Cardiac muscle cell (in vitro differentiated cells and primary cell): ENCODE measurements around the gene OR7D2. TPM values are rescaled to one million over a fixed set of nuclear protein-coding genes. Genes with fewer than 3 reads are reported as not detected.
"Not testable (repeated sequence)": the region's sequence is repeated elsewhere in the genome, so short reads cannot be mapped to it uniquely, and the experiment has no call there.

Experiments
- DNase-seq, 2 donors: peaks; one replicate each; pipeline versions ENCODE4 v3.0.0 to v3.0.0-alpha.2; 2010 to 2017; ENCODE audit warnings: low read depth in 1 of 2, low spot score in 1 of 2
- H3K27ac ChIP-seq: fragments of 200-600 bp; sonication (generic); 2 replicates; pipeline ENCODE4 v1.5.1; 2016
- H3K27me3 ChIP-seq: fragments of 200-600 bp; sonication (generic); 2 replicates; pipeline ENCODE4 v1.6.0; 2016; ENCODE audit warnings: control low read depth
- H3K36me3 ChIP-seq: fragments of 200-600 bp; sonication (generic); 2 replicates; pipeline ENCODE4 v1.5.1; 2016; ENCODE audit warnings: control low read depth
- H3K4me1 ChIP-seq: fragments of 200-600 bp; sonication (generic); 2 replicates; pipeline ENCODE4 v1.8.1; 2017; ENCODE audit warnings: low read depth, mild to moderate bottlenecking, mixed run types
- H3K4me3 ChIP-seq: fragments of 200-600 bp; sonication (generic); 2 replicates; pipeline ENCODE4 v1.5.1; 2016; ENCODE audit warnings: mild to moderate bottlenecking
- H3K9me3 ChIP-seq: fragments of 200-600 bp; sonication (generic); 2 replicates; pipeline ENCODE4 v1.5.1; 2017; ENCODE audit warnings: low read depth, mild to moderate bottlenecking, control low read depth
- CTCF ChIP-seq: IDR thresholded peaks from 2 replicates; pipeline ENCODE4 v1.5.1; 2012; ENCODE audit warnings: low read depth, mild to moderate bottlenecking, low read length
- polyA plus RNA-seq: library from polyadenylated mRNA; unstranded; fragments of >200 nt; fragmentation: Nextera tagmentation; extraction: Ambion mirVana; gene quantifications from 2 replicates; pipeline ENCODE4 v1.2.1, GENCODE V29; 2016
- total RNA-seq: library from RNA; depleted of rRNA; stranded (reverse); fragments of >200 nt; gene quantifications from 2 replicates; pipeline ENCODE4 v1.2.3, GENCODE V29; 2016

OR7D2 gene
- total and polyA plus RNA-seq, 2 experiments from 2014 or later: 0.15 TPM; not detected in 1

GRCh38 chr19:9171393-9171991, 7.3 kb upstream of the OR7D2 start:
- Histone ChIP-seq H3K4me3 (no peak overlapping the region), H3K4me1 (no peaks in the 10 kb centered on the region), H3K36me3 (no peaks in the 10 kb centered on the region), H3K27ac (no peak overlapping the region), H3K9me3 (no peaks in the 10 kb centered on the region), H3K27me3 (no peaks in the 10 kb centered on the region)
- no peak for TF ChIP-seq CTCF
- peak in 1 of 2 donors; percentile 9 for DNase-seq

- no peaks in the 10 kb centered on the region for H3K36me3 ChIP-seq
- H3K27ac ChIP-seq: no peak overlapping the region
- no peak for DNase-seq
- TF ChIP-seq CTCF: no peak
- H3K4me3 ChIP-seq: no peak overlapping the region
- H3K4me1 ChIP-seq: no peaks in the 10 kb centered on the region
- no peaks in the 10 kb centered on the region for H3K9me3 ChIP-seq
- H3K27me3 ChIP-seq: no peaks in the 10 kb centered on the region
Observed at GRCh38 chr19:9175326-9175725, 3.5 kb upstream of the OR7D2 start.

- no peaks in the 10 kb centered on the region for H3K36me3 ChIP-seq
- no peaks in the 10 kb centered on the region for H3K4me1 ChIP-seq
- no peak for DNase-seq
- H3K9me3 ChIP-seq: no peaks in the 10 kb centered on the region
- H3K4me3 ChIP-seq: no peak overlapping the region
- H3K27me3 ChIP-seq: no peaks in the 10 kb centered on the region
- H3K27ac ChIP-seq: no peak overlapping the region
- no peak for TF ChIP-seq CTCF
Observed at GRCh38 chr19:9183000-9183399, 4.2 kb downstream of the OR7D2 start.

- Histone ChIP-seq H3K4me3 (no peak overlapping the region), H3K27ac (no peak overlapping the region), H3K36me3 (no peaks in the 10 kb centered on the region), H3K9me3 (no peaks in the 10 kb centered on the region), H3K27me3 (no peaks in the 10 kb centered on the region), H3K4me1 (no peaks in the 10 kb centered on the region)
- no peak for TF ChIP-seq CTCF
- DNase-seq: no peak
Observed at GRCh38 chr19:9187191-9187590, 8.4 kb downstream of the OR7D2 start.

GRCh38 chr19:9189535-9189934, 10.8 kb downstream of the OR7D2 start:
- Histone ChIP-seq H3K4me3 (no peak overlapping the region), H3K27me3 (no peaks in the 10 kb centered on the region), H3K4me1 (no peaks in the 10 kb centered on the region), H3K9me3 (no peaks in the 10 kb centered on the region), H3K27ac (no peak overlapping the region), H3K36me3 (no peaks in the 10 kb centered on the region)
- no peak for TF ChIP-seq CTCF
- no peak for DNase-seq

- H3K27ac ChIP-seq, DNase-seq, H3K4me1 ChIP-seq, H3K4me3 ChIP-seq, H3K9me3 ChIP-seq, H3K36me3 ChIP-seq, H3K27me3 ChIP-seq: not testable (repeated sequence)
Observed at GRCh38 chr19:9198044-9198443, 19.3 kb downstream of the OR7D2 start.
